K562 (cell line): Measurements from ENCODE around the gene TAX1BP1. TPM values are rescaled to one million over a fixed set of nuclear protein-coding genes. Genes with fewer than 3 reads are reported as not detected.

Experiments used
- CEBPG ChIP-seq, 3 experiments: fragments of 200-800 bp in 1 of 3; sonication (Bioruptor generic) in 1 of 3; sonication (generic) in 1 of 3; formaldehyde crosslinking in 1 of 3; IDR thresholded peaks in 2 of 3; conservative IDR thresholded peaks in 1 of 3; 2 replicates each; pipeline versions ENCODE4 v1.6.1 to v1.8.0; 2016 to 2022; ENCODE audit warnings: missing compliant biosample characterization in 2 of 3, missing genetic modification characterization in 2 of 3, mild to moderate bottlenecking in 1 of 3, missing genetic modification reagents in 1 of 3
- NFATC3 ChIP-seq: fragments of 450-650 bp; IDR thresholded peaks from 2 replicates; pipeline ENCODE4 v1.6.1; 2017; ENCODE audit warnings: mild to moderate bottlenecking
- SLC30A9 ChIP-seq: fragments of 250-450 bp; sonication (Bioruptor Pico); IDR thresholded peaks from 2 replicates; pipeline ENCODE4 v1.8.0; 2022; ENCODE audit warnings: mild to moderate bottlenecking, moderate library complexity
- ZNF695 ChIP-seq: fragments of 450-650 bp; formaldehyde crosslinking; IDR thresholded peaks from 2 replicates; pipeline ENCODE4 v1.4.0; 2020; ENCODE audit warnings: mild to moderate bottlenecking, moderate library complexity
- polyA plus RNA-seq, 8 experiments: library from polyadenylated mRNA; depleted of rRNA in 4 of 8; stranded (reverse) in 5 of 8; unstranded in 3 of 8; fragments of >200 nt; fragmentation: Nextera tagmentation in 2 of 8; fragmentation: Illumina TruSeq in 1 of 8; extraction: Ambion mirVana in 2 of 8; extraction: Trizol in 1 of 8; gene quantifications; 2 replicates each; pipeline versions ENCODE4 v1.2.1 to v1.2.3, GENCODE V29; 2011 to 2014; ENCODE audit warnings: inconsistent platforms in 1 of 8, missing spikeins in 1 of 8
- total RNA-seq, 7 experiments: library from RNA; depleted of rRNA in 6 of 7; stranded (reverse); fragments of >200 nt in 6 of 7; fragmentation: Illumina TruSeq in 2 of 7; extraction: Trizol in 2 of 7; gene quantifications; 2 replicates each; pipeline versions ENCODE4 v1.2.1 to v1.2.3, GENCODE V29; 2011 to 2021; ENCODE audit warnings: low replicate concordance in 1 of 7
- TF ChIP-seq, protein P1 (sequence below): fragments of 450-650 bp; IDR thresholded peaks from 2 replicates; pipeline ENCODE4 v1.6.1; 2016; ENCODE audit warnings: mild to moderate bottlenecking, moderate library complexity
- TF ChIP-seq, protein P2 (sequence below): fragments of 250-450 bp; sonication (Bioruptor Pico); IDR thresholded peaks from 2 replicates; pipeline ENCODE4 v1.4.0; 2020; ENCODE audit warnings: borderline replicate concordance

The TAX1BP1 gene
- total and polyA plus RNA-seq, 9 of the 15 experiments (the other 6 are each of a cell fraction or from before 2014, with no cell fraction given), result 49.0 to 119 (median 75.9) TPM

DNA sequence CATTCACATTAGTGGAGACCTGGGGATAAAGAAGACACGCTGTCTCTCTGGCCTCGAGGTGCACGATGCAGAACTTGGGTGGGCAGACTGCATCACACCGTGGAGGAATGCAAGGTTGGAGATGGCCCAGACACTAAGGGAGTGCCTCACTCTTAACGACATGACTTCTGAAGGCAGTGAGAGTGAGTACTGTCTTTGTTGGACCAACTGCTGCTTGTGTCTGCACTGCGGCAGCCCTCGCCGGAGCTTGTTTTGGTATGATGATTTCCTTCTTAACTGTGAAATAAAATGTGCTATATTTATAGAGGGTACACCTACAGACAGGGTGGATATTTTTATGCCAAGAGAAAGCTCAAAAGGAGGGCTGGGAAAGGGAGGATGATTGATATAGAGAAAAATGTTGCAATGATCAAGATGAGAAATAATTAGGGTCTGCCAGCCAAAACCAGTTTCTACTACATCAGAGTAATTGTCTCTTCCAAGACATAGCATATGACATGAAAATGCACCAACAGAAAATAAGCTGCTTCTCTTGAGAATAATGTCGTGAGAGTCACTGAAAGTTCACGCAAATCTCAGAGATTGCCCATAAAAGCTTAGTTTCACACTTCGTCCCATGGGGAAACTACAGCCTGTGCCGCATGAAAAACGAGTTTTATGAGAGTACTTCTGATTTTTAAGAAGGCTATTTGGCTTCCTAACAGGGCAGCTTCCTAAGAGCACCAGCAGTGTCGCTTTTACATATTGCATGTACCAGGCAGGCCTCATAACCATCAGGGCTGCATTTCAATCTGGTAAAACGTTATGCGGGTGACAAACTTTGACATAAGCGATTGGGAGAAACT is 127.1 kb downstream of the TAX1BP1 start (continued):
- TF ChIP-seq, protein P1, sequence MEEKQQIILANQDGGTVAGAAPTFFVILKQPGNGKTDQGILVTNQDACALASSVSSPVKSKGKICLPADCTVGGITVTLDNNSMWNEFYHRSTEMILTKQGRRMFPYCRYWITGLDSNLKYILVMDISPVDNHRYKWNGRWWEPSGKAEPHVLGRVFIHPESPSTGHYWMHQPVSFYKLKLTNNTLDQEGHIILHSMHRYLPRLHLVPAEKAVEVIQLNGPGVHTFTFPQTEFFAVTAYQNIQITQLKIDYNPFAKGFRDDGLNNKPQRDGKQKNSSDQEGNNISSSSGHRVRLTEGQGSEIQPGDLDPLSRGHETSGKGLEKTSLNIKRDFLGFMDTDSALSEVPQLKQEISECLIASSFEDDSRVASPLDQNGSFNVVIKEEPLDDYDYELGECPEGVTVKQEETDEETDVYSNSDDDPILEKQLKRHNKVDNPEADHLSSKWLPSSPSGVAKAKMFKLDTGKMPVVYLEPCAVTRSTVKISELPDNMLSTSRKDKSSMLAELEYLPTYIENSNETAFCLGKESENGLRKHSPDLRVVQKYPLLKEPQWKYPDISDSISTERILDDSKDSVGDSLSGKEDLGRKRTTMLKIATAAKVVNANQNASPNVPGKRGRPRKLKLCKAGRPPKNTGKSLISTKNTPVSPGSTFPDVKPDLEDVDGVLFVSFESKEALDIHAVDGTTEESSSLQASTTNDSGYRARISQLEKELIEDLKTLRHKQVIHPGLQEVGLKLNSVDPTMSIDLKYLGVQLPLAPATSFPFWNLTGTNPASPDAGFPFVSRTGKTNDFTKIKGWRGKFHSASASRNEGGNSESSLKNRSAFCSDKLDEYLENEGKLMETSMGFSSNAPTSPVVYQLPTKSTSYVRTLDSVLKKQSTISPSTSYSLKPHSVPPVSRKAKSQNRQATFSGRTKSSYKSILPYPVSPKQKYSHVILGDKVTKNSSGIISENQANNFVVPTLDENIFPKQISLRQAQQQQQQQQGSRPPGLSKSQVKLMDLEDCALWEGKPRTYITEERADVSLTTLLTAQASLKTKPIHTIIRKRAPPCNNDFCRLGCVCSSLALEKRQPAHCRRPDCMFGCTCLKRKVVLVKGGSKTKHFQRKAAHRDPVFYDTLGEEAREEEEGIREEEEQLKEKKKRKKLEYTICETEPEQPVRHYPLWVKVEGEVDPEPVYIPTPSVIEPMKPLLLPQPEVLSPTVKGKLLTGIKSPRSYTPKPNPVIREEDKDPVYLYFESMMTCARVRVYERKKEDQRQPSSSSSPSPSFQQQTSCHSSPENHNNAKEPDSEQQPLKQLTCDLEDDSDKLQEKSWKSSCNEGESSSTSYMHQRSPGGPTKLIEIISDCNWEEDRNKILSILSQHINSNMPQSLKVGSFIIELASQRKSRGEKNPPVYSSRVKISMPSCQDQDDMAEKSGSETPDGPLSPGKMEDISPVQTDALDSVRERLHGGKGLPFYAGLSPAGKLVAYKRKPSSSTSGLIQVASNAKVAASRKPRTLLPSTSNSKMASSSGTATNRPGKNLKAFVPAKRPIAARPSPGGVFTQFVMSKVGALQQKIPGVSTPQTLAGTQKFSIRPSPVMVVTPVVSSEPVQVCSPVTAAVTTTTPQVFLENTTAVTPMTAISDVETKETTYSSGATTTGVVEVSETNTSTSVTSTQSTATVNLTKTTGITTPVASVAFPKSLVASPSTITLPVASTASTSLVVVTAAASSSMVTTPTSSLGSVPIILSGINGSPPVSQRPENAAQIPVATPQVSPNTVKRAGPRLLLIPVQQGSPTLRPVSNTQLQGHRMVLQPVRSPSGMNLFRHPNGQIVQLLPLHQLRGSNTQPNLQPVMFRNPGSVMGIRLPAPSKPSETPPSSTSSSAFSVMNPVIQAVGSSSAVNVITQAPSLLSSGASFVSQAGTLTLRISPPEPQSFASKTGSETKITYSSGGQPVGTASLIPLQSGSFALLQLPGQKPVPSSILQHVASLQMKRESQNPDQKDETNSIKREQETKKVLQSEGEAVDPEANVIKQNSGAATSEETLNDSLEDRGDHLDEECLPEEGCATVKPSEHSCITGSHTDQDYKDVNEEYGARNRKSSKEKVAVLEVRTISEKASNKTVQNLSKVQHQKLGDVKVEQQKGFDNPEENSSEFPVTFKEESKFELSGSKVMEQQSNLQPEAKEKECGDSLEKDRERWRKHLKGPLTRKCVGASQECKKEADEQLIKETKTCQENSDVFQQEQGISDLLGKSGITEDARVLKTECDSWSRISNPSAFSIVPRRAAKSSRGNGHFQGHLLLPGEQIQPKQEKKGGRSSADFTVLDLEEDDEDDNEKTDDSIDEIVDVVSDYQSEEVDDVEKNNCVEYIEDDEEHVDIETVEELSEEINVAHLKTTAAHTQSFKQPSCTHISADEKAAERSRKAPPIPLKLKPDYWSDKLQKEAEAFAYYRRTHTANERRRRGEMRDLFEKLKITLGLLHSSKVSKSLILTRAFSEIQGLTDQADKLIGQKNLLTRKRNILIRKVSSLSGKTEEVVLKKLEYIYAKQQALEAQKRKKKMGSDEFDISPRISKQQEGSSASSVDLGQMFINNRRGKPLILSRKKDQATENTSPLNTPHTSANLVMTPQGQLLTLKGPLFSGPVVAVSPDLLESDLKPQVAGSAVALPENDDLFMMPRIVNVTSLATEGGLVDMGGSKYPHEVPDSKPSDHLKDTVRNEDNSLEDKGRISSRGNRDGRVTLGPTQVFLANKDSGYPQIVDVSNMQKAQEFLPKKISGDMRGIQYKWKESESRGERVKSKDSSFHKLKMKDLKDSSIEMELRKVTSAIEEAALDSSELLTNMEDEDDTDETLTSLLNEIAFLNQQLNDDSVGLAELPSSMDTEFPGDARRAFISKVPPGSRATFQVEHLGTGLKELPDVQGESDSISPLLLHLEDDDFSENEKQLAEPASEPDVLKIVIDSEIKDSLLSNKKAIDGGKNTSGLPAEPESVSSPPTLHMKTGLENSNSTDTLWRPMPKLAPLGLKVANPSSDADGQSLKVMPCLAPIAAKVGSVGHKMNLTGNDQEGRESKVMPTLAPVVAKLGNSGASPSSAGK, result no peak
- no peak for TF ChIP-seq ZNF695 (CRISPR knock-in tag)
- no peak for TF ChIP-seq NFATC3
- no peak for TF ChIP-seq CEBPG (CRISPR knock-in tag; IDR thresholded peaks at IDR 0.05)
- no peak for TF ChIP-seq CEBPG (tag; conservative IDR thresholded peaks at IDR 0.05 in 1 of 2, IDR thresholded peaks at IDR 0.05 in 1 of 2)
- no peak for TF ChIP-seq SLC30A9 (CRISPR knock-in tag)
- TF ChIP-seq, protein P2, sequence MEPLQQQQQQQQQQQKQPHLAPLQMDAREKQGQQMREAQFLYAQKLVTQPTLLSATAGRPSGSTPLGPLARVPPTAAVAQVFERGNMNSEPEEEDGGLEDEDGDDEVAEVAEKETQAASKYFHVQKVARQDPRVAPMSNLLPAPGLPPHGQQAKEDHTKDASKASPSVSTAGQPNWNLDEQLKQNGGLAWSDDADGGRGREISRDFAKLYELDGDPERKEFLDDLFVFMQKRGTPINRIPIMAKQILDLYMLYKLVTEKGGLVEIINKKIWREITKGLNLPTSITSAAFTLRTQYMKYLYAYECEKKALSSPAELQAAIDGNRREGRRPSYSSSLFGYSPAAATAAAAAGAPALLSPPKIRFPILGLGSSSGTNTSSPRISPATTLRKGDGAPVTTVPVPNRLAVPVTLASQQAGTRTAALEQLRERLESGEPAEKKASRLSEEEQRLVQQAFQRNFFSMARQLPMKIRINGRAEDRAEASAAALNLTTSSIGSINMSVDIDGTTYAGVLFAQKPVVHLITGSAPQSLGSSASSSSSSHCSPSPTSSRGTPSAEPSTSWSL, result no peak
